Measurements from ENCODE around the gene FRMPD2.
"Not testable (repeated sequence)": the region's sequence is repeated elsewhere in the genome, so short reads cannot be mapped to it uniquely, and the experiment has no call there.

The FRMPD2 gene

DNA sequence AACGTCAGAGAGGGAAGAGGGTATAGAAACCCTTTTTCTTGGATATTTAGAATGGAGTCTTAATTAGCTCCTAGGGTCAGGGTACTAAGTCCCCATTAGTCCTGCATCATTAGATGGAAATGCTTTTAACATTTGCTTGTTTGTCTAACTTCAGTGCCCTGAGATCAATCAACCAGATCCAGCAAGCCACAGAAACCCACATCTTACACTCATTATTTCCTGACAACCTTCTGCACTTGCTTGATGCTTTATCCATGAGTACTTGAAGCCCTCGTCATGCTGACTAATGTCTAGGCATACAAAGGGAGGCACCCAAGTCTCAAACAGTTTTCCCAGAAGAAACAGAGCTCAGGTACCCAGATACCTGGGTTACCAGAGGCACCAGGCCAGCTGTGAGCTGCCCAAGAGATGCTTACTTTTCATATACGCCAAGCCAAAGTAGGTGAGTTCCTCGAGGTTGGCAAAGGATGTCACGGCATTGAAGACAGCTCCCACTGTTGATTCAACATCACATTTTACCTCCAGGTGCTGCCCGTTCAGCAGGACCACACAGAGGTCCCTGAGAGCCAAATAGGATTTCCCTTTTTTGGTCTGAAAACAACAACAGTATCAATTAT lies 42.7 kb downstream of the FRMPD2 start:
- no peak for DNase-seq (ENCODE audit: low read depth)

DNA sequence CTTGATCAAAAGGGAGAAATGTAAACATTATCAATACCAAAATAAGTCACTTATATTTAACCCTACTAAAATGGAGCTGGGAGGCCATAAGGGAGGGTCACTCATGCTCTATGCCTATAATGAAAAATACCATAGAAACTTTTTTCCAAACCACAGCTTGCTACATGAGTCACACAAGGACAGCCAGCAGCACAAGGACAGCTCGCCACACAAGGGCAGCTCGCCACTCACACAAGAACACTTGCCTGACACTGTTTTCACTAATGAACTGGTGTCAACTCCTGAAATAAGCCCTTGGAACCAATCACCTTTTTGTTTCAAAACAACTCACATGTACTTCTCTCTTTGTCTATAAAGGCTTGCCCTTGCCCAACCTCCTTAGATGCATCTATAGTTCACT lies 43.3 kb downstream of the FRMPD2 start:
- DNase-seq (ENCODE audit: low read depth) = no peak

DNA sequence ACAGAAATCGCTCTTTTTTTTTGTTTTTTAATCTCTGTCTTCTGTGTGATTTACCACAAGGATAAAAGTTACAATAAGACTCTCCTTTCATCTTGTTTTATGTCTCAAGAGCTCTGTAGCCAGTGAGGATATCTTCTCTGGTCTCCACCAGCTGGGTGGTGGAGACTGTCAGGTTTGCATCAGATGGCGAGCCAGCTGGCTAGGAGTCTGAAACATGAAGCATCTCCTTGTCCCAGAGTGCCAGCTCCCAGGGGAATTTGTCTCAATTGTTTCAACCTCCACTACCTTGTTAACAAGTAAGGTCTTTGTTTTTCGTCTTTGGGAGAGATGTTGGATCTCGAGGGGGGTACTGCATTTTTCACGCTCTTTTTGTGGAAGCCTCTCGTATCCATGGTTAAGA lies 47.3 kb downstream of the FRMPD2 start:
- no peak for DNase-seq (ENCODE audit: low read depth)

DNA sequence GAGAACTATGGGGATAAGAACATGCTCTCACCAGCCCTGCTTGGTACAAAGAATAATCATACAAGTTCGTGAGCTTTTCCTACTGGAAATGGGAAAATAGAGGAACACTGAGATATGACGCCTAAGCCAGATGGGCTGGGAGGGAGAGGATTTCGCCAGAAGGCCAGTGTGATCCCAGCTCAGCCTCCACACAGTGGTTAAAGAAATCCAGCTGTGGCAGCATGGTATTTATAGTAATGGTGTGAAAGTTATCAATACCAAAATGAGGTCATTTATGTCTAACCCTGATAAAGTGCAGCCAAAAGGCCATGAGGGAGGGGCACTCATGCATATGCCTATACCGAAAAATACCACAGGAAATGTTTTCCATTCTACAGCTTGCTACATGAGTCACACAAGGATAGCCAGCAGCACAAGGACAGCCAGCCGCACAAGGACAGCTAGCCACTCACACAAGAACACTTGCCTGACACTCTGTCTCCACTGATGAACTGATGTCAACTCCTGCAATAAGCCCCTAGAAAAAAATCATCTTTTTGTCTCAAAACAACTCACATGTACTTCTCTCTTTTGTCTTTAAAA lies 49.4 kb downstream of the FRMPD2 start:
- no peak for DNase-seq (ENCODE audit: low read depth)

DNA sequence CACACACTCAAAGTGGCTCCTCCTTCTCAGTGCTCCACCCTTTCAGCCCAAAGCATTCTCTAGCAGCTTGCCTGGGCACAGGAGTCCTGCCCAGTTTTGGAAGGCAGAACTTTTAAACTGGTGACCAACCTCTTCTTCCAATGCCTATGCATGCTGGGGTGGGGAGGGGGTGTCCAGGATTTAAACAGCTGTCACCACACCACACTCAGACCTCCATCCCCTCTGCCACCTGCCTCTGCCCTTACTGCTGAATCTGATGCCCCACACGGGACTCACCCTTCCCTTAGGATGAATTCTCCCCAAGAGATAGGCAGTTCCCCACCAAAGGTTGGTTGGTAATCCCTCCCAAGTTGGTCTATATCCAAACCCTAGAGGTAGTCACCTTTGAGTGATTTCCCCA lies 50.2 kb downstream of the FRMPD2 start:
- no peak for DNase-seq (ENCODE audit: low read depth)

DNA sequence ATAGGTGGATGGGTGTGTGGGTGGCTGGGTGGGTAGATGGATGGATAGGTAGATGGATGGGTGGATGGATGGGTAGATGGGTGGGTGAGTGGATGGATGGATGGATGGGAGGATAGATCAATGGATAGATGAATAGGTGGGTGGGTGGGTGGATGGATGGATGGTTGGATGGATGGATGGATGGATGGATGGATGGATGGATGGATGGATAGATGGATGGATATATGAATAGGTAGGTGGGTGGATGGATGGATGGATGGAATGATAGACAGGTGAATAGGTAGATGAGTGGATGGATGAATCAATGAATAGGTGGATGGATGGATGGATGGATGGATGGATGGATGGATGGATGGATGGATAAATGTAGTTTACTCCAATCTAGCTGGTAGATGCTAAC lies 52.7 kb downstream of the FRMPD2 start:
- DNase-seq (ENCODE audit: low read depth) = no peak

DNA sequence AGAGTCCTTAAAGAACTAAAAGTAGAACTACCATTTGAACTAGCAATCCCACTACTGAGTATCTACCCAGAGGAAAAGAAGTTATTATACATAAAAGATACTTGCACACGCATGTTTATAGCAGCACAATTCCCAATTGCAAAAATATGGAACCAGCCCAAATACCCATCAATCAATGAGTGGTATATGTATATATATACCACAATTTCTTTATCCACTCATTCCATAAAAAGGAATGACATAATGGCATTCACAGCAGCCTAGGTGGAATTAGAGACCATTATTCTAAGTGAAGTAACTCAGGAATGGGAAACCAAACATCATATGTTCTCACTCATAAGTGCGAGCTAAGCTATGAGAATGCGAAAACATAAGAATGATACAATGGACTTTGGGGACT lies 53.5 kb downstream of the FRMPD2 start:
- not testable (repeated sequence) for DNase-seq (ENCODE audit: low read depth)

DNA sequence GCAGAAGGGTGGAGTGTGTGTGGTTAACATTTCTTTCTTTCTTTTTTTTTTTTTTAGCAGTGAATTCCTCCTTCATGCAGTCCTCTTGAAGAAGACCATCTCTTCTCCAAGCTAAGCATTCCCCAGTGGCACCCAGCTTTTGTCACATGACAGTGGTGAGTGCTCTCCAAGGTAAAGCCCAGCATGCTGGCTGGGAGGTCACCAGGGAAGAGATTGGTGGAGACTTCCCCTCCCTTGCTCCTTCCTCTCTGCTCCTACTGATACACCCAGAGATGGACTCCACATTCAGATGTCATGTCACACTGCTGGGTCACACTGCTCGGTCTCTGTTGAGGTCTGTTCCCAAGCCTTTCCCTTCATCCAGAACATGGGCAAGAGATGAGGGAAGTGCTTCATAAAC lies 55.3 kb downstream of the FRMPD2 start:
- DNase-seq (ENCODE audit: low read depth) = no peak

DNA sequence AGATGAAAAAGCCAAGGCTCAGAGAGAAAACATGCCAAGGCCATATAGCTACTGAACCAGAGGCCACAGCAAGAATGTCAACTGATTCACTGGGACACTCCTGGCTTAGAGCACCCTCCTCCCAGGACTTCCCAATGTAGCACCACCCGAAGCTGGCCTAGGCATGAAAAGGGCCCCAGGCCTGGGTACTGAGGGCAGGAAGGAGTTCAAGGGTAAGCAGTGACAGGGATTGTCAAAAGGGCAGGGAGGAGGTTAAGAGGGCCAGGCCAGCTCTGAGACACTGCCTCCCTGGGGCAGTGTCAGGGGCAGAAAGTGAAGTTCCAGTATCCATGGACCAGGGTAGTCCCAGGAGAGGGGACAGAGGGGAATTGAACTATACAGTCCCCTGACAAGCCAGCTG lies 57.8 kb downstream of the FRMPD2 start:
- DNase-seq (ENCODE audit: low read depth) = no peak

DNA sequence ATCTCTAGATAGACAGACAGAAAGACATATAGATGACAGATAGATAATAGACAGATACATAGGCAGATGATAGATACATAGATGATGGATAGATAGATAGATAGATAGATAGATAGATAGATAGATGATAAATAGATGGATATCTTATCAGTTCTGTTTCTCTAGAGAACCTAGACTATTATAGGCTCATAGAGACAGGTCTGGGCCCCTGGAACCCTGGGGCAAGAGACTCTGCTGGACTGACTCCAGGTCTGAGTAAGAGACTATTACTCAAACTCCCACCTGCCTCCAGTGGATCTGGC lies 58.3 kb downstream of the FRMPD2 start:
- DNase-seq (ENCODE audit: low read depth) = no peak

DNA sequence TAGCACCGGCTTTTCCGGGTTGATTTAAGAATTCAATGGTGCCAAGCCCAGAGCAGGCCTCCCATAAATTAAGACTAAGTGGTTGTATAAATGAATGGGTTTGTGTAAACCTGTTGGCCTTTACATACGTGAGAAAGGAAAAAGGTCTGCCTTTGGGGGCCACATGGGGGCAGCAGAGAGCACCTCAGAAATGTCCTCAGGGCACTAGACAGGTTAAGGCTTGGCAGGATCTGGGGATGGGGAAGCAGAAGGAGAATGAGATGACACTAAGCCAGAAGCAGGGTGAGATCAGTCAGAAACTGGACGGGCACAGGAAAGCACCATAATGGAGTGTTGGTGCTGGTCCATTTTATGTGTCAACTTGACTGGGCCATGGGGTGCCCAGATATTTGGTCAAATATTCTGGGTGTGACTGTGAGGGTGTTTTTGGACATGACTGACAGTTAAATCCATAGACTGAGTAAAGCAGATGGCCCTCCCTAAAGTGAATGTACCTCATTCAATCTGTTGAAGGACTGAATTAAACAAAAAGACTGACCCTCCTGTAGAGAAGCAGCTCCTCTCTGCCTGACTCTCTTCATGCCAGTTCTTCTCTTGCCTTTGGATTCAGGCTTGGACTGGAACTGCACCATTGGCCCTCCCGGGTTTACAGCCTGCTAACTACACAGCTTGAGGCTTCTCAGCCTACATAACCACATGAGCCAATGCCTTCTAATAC lies 58.9 kb downstream of the FRMPD2 start:
- no peak for DNase-seq (ENCODE audit: low read depth)

DNA sequence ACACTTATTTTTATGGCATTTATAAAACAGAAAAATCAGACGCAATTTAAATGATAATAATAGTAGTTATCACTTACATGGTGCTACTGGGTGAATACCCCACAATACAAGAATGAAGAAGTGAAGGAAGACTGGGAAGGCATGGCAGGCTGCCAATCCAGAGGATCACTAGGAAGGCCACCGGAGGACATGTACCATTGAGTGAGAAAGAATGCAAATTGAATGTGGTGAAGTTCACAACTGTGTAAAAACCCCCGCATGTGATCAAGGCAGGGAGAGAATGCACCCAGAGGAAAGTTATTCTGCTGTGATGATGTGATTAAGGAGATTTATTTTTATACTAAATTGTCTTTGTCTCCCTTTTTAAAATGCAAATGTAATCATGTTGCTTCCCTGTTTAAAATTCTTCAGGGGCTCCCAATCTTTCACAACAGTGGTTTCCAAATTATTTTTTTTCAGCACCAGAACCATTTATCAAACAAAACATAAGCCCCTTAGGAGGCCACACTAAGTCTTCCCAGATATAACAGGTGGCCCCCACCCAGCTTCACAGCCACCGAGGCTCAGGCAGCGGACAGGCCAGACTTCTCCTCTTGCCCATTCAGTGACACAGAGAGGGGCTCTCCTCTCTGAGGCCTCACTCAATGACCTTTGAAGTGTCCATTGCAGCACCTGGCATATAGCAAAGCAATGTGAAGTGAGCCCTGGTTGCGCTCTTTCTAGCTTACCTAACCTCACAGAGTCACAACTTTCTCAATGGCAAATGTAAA lies 59.6 kb downstream of the FRMPD2 start:
- no peak for DNase-seq (ENCODE audit: low read depth)

DNA sequence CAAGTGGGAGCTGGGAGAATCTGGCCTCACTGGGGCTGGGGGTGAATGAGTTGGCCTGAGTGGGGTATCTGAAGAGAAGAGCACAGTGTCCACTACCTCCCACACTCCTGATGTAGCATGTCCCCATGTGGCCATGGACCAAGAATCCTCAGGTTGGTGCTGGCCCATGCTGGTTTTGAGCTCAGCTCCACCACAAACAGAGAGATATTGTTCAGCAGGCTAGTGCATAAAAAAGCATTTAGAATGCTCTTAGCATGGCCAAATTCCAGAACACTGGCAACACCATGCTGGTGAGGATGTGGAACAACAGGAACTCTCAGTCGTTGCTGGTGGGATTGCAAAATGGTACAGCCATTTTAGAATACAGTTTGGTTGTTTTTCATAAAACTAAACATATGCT lies 61.4 kb downstream of the FRMPD2 start:
- DNase-seq (ENCODE audit: low read depth) = no peak

DNA sequence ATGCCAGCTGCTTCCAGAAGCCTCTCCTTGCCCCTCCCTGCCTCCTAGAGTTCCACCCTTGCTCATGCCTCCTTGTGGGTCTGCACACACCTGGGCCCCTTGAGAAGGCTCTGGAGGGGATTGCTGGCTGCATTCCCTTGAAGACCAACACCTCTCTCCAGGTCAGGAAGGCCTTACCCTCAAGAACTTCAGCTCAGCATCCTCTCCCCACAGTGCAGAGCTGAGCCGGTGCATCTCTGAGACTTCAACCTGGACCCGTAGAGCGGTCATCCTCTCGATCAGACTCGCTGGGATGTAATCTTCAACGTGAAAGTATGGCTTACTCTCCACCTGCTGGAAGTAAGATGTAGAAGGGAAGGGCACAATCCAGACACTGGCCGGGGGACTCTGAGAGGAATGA lies 62.7 kb downstream of the FRMPD2 start:
- no peak for DNase-seq (ENCODE audit: low read depth)

DNA sequence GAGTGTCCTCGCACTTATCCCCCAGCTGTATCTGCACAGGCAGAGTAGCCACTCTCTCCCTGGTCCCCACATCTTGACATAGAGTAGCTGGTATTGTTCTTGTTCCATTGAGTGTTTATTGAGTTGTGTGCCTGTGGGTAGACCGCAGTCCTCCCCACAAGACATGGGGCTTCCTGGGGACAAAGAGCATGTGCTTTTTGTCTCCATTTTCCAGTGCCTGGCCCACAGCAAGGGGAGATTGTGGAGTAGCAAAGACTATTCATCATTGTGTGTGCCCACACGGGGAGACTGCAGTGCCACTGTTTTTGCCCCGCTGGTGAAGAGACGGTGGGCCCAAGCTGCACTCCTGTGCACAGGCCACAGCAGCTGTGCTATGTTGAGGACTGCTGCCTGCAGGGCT lies 63.5 kb downstream of the FRMPD2 start:
- no peak for DNase-seq (ENCODE audit: low read depth)

DNA sequence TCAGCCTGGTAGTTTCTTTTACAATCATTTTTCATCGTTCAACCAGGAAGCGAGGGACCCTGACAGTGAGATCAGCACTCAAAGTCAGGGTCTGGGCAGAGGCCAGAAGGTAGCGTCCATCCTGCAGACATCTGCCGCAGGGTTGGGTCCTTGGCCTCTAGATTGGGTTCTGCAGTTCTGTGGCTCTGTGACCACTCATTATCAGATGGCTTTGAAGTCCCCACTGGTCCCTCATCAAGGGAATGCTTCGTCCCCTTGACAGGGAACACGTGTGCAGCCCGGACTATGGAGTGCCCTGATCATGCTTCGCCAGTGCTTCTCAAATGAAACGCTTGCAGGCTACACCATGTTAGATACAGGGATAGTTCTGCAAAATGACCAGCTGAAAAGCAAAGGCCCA lies 64.1 kb downstream of the FRMPD2 start:
- DNase-seq (ENCODE audit: low read depth) = no peak

DNA sequence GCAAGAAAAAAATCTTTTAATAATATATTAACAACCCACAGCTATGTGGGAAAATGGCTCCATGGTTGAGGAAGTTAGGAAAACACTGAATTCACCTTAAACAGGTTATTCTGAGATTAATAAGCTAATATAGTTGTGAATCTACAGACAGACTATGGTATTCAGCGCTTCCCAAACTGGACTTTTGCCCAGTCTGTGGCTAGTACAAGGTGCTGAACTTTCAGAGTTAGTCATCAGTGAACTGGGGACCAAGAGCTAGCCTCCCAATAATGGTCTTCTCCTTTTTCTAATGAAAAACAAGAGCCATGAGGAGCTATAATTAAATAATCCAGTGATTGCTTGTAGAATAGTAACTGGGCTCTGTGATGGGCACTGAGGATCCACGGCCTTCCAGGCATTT lies 65.3 kb downstream of the FRMPD2 start:
- no peak for DNase-seq (ENCODE audit: low read depth)

DNA sequence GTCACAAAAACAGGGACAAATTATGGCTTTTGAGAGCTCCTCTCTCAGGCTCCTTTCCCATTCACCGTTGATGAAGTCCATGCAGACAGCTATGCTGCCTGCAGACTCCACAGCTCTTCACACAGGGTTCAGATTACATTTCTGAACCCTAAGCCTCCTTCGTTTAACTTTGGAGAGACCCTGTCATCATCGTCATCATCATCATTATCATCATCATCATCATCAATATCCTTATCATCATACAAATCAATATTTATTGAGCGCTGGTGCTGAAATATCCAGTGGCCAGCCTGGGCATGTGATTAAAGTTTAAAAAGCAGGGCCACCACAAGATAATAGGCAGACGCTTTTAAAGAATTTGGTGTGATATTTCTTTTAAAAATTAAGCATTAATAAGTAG lies 66.6 kb downstream of the FRMPD2 start:
- no peak for DNase-seq (ENCODE audit: low read depth)

DNA sequence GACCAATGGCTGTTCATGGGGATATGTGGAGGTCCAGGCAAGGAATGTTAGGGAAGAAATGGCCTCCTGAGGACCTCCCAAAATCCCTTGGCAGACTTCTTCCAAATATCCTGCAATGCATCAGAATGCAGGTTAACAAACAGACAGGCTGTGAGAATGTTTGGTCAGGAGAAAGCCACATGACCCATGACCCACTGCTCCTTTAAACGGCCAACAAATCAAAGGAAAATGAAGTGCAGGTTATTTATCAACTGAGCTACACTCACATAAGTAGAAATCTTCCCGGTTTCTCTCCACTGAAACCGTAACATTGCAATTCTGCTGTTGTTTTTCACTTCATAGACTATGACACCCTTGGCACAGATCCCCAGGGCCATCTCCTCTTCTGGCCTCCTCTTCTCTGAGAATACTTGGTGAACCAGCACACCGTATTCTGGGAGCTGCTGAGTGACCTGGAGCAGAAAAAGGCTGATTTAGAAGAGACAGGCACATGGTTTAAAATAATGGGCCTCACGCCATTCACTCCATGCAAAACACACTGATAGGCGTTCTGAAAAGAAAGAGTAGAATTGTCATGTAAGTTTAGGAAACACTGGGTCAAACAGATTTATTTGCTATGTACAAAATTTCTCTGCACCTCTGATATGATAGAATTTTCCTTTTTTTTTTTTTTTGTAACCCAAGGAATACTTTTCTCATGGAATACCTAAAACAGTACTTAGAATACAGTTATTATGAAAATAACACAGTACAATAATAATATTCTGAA lies 67.8 kb downstream of the FRMPD2 start:
- no peak for DNase-seq (ENCODE audit: low read depth)

DNA sequence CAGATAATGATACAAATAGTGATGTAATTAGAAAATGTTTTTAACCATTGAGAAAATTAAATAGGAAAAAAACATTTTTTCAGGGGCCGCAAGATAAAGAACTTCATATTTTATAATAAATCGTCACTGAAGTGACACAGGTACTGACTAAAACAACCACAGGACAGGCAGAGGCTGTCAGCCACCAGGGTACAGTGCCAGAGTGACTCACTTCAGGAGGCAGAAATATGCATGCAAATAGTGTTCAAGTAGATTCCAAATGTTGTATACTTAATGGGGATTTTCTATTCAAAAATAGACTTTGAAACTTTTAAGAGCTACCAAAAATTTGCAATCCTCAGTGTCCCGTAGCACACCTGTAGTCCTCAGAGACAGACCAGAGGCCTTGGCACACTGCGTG lies 68.6 kb downstream of the FRMPD2 start:
- no peak for DNase-seq (ENCODE audit: low read depth)

DNA sequence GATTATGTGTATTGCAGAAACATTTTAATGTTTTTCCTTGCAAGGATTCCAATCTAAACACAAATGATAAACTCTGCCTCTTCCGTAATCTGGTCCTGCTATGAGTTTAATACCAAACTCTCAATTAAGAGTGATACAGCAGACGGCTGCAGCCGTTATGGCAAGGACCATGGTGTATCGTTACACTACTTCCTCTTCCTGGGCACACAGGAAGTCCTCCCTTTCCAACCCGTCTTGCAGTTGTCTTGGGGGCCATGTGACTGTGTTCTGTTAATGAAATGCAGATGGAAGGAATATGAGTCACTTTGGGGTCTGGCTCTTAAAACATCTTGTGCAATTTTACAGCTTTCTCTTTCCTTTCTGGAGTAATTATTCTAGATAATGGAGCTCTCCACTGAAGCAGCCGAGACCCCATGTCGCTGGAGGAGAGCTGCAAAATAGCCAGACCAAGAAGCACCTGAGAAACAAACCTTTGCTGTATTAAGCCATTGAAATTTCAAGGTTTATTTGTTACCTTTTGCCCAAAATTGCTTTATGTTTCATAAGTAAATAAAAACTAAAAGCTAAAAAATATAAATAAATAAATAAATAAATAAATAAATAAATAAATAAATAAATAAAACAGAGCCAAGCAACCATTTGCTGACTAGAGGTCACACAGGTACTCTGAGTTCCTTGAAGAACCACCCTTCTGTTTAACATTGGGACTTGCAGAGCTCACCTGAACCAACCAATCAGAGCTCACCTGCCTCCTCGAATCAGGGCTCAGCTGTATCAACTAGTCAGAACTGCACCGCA lies 74.7 kb downstream of the FRMPD2 start:
- no peak for DNase-seq (ENCODE audit: low read depth)

Measured in stimulated activated CD8-positive, alpha-beta memory T cell treated with anti-CD3 and anti-CD28 coated beads, Interleukin-12 subunit alpha, Interleukin-12 subunit beta, amount 100 ng/mL, for 4 hours (primary cell).